Epithelial cell of proximal tubule (primary cell): Measurements from ENCODE around the gene DOCK7. TPM values are rescaled to one million over a fixed set of nuclear protein-coding genes. Genes with fewer than 3 reads are reported as not detected.
"Not testable (repeated sequence)": the region's sequence is repeated elsewhere in the genome, so short reads cannot be mapped to it uniquely, and the experiment has no call there.

ENCODE experiments used
- DNase-seq: peaks from one replicate; pipeline ENCODE4 v3.0.0-alpha.2; 2011; ENCODE audit warnings: low read depth
- H3K4me3 ChIP-seq: 2 replicates; pipeline ENCODE4 v1.5.1; 2011; ENCODE audit warnings: low read depth, mild to moderate bottlenecking, low read length
- CTCF ChIP-seq: conservative IDR thresholded peaks from 2 replicates; pipeline ENCODE4 v1.5.1; 2012; ENCODE audit warnings: low read depth, mild to moderate bottlenecking, low read length
- total RNA-seq: library from RNA; depleted of rRNA; stranded (reverse); fragments of >200 nt; gene quantifications from 2 replicates; pipeline ENCODE4 v1.2.3, GENCODE V29; 2015

Gene DOCK7
- total RNA-seq, 1 donor from 2014 or later: 72.9 TPM

GRCh38 chr1:62590255-62590969, 97.8 kb downstream of the DOCK7 start:
- H3K4me3 ChIP-seq: no peak overlapping the region
- TF ChIP-seq CTCF: no peak
- DNase-seq: no peak

GRCh38 chr1:62589321-62589720, 98.9 kb downstream of the DOCK7 start:
- no peak for TF ChIP-seq CTCF
- no peak overlapping the region for H3K4me3 ChIP-seq
- DNase-seq: no peak

GRCh38 chr1:62588000-62588399, 100.2 kb downstream of the DOCK7 start:
- no peak overlapping the region for H3K4me3 ChIP-seq
- no peak for DNase-seq
- no peak for TF ChIP-seq CTCF

GRCh38 chr1:62585469-62586155, 102.6 kb downstream of the DOCK7 start:
- no peak overlapping the region for H3K4me3 ChIP-seq
- DNase-seq: no peak
- no peak for TF ChIP-seq CTCF

GRCh38 chr1:62573675-62574074, 114.5 kb downstream of the DOCK7 start:
- no peak overlapping the region for H3K4me3 ChIP-seq
- DNase-seq: no peak
- no peak for TF ChIP-seq CTCF

GRCh38 chr1:62572476-62572875, 115.7 kb downstream of the DOCK7 start:
- no peak overlapping the region for H3K4me3 ChIP-seq
- DNase-seq: no peak
- no peak for TF ChIP-seq CTCF

GRCh38 chr1:62571517-62571916, 116.7 kb downstream of the DOCK7 start:
- H3K4me3 ChIP-seq, DNase-seq: not testable (repeated sequence)

GRCh38 chr1:62567926-62568325, 120.3 kb downstream of the DOCK7 start:
- not testable (repeated sequence) for DNase-seq, H3K4me3 ChIP-seq

- DNase-seq, H3K4me3 ChIP-seq: not testable (repeated sequence)
Observed at GRCh38 chr1:62567182-62567581, 121.0 kb downstream of the DOCK7 start.
